ENCODE results near the gene CSAG1.
"Not testable (repeated sequence)": the region's sequence is repeated elsewhere in the genome, so short reads cannot be mapped to it uniquely, and the experiment has no call there.

The CSAG1 gene

DNA sequence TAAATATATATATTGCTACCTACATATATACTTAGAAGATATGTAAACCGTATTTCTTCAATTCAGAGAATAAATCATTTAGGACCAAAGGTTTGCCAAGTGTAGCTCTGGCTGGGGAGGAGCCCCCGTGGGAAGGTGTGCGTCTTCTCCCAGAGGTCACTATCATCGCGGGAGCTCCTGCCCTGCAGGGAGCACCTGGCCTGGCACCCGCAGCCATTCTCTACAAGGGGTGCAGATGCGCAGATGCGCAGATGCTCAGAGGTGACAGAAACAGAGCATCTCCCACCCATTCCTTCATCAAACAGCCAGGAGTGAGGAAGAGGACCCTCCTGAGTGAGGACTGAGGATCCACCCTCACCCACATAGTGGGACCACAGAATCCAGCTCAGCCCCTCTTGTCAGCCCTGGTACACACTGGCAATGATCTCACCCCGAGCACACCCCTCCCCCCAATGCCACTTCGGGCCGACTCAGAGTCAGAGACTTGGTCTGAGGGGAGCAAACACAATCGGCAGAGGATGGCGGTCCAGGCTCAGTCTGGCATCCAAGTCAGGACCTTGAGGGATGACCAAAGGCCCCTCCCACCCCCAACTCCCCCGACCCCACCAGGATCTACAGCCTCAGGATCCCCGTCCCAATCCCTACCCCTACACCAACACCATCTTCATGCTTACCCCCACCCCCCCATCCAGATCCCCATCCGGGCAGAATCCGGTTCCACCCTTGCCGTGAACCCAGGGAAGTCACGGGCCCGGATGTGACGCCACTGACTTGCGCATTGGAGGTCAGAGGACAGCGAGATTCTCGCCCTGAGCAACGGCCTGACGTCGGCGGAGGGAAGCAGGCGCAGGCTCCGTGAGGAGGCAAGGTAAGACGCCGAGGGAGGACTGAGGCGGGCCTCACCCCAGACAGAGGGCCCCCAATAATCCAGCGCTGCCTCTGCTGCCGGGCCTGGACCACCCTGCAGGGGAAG lies 19.4 kb downstream of the CSAG1 start, which contains the start of gene MAGEA2B:
MAGEA2B (plus strand) TSS at position 814 of the 973 bp plus-strand sequence. CDS start 2,479 bp downstream, outside the sequence.
- not testable (repeated sequence) for H3K4me3 Mint-ChIP-seq; H3K9me3 Mint-ChIP-seq; H3K27ac Mint-ChIP-seq; H3K4me1 Mint-ChIP-seq (ENCODE audit: low read depth); H3K36me3 Mint-ChIP-seq (ENCODE audit: low read depth); H3K27me3 Mint-ChIP-seq

- not testable (repeated sequence) for H3K4me1 Mint-ChIP-seq (ENCODE audit: low read depth); H3K36me3 Mint-ChIP-seq (ENCODE audit: low read depth); H3K4me3 Mint-ChIP-seq; H3K27ac Mint-ChIP-seq; H3K27me3 Mint-ChIP-seq; H3K9me3 Mint-ChIP-seq
Observed at GRCh38 chrX:152713195-152713594, 20.3 kb downstream of the CSAG1 start.

DNA sequence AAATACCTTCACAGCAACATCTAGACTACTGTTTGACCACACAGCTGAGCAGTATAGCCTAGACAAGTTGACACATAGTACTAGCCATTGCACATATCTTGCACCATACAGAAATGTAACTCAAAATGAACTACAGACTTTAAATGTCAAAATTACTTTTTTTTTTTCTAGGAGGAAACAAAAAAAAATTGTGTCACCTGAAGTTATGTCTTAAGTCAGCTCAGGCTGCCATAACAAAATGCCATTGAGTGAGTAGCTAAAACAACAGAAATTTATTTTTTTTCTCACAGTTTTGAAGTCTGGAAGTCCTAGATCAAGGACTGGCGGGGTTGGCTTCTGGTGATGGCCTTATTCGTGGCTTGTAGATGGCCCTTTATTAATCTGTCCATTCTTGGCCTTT lies 24.3 kb downstream of the CSAG1 start, which contains the start of gene CSAG2:
CSAG2 (minus strand) TSS at position 101 of the 400 bp plus-strand sequence. CDS start 161 bp downstream, outside the sequence.
- not testable (repeated sequence) for H3K4me3 Mint-ChIP-seq; H3K27me3 Mint-ChIP-seq; H3K27ac Mint-ChIP-seq; H3K9me3 Mint-ChIP-seq; H3K36me3 Mint-ChIP-seq (ENCODE audit: low read depth); H3K4me1 Mint-ChIP-seq (ENCODE audit: low read depth)

DNA sequence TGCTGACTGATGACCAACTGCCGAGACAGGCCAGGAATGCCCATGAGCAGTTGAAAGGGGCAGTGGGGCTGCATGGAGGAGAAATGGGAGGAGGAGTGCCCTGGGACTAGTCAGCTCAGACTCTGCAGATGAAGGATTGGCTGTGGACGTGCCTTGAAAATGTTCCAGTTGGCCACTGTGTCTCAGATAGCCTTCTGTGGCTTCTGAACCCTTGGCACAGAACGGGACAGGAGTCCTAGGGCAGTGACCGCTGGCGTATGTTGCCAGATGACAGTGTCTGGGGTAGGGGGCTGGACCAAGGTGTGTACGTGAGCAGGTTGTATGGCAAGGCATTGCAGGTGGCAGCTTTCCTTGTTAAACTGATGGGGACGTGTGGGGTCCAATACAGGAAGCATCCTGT lies 27.0 kb downstream of the CSAG1 start:
- H3K4me1 Mint-ChIP-seq (ENCODE audit: low read depth); H3K27me3 Mint-ChIP-seq; H3K27ac Mint-ChIP-seq; H3K4me3 Mint-ChIP-seq; H3K9me3 Mint-ChIP-seq; H3K36me3 Mint-ChIP-seq (ENCODE audit: low read depth): not testable (repeated sequence)

DNA sequence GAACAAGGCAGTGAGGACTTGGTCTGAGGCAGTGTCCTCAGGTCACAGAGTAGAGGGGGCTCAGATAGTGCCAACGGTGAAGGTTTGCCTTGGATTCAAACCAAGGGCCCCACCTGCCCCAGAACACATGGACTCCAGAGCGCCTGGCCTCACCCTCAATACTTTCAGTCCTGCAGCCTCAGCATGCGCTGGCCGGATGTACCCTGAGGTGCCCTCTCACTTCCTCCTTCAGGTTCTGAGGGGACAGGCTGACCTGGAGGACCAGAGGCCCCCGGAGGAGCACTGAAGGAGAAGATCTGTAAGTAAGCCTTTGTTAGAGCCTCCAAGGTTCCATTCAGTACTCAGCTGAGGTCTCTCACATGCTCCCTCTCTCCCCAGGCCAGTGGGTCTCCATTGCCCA lies 33.1 kb downstream of the CSAG1 start:
- not testable (repeated sequence) for H3K27me3 Mint-ChIP-seq; H3K27ac Mint-ChIP-seq; H3K36me3 Mint-ChIP-seq (ENCODE audit: low read depth); H3K4me3 Mint-ChIP-seq; H3K4me1 Mint-ChIP-seq (ENCODE audit: low read depth); H3K9me3 Mint-ChIP-seq

GRCh38 chrX:152697952-152698931 lies 35.3 kb downstream of the CSAG1 start, which contains the start of gene MAGEA3:
Gene MAGEA3 (plus strand): TSS chrX:152698794. CDS start chrX:152700833, 2,039 bp downstream.
- H3K36me3 Mint-ChIP-seq (ENCODE audit: low read depth); H3K4me1 Mint-ChIP-seq (ENCODE audit: low read depth); H3K27me3 Mint-ChIP-seq; H3K9me3 Mint-ChIP-seq; H3K4me3 Mint-ChIP-seq; H3K27ac Mint-ChIP-seq: not testable (repeated sequence)

DNA sequence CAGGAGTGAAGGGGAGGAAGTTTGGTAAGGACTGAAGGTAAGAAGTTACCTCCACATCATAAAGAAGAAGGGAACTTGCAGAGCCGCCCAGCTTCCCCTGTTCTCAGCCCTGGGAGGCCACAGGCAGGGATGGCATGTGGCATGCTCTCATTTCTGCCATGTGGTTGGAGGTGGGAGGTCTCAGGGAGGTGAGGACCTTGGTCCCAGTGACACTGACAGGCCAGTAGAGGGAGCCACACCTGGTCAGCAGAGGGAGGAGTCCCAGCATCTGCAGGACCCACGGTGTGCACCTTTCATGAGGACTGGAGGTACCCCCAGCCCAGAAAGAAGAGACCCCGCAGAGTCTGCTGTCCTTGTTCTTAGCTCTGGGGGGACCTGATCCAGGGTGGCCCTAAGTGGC lies 52.5 kb downstream of the CSAG1 start:
- H3K27ac Mint-ChIP-seq; H3K36me3 Mint-ChIP-seq (ENCODE audit: low read depth); H3K4me1 Mint-ChIP-seq (ENCODE audit: low read depth): not testable (repeated sequence)

More for the DNA sequence above, 52.5 kb downstream of the CSAG1 start:
- not testable (repeated sequence) for H3K9me3 Mint-ChIP-seq, H3K27me3 Mint-ChIP-seq, H3K4me3 Mint-ChIP-seq
